GOT3 (cell line): ENCODE data around the gene TUNAR.

Experiments used
- DNase-seq: peaks from one replicate; lab custom pipeline; 2025; ENCODE audit warnings: mixed read lengths; lab: John Stamatoyannopoulos, UW

Gene TUNAR

GRCh38 chr14:95872777-95873176, 3.9 kb upstream of the TUNAR start:
- DNase-seq: no peak

- DNase-seq: no peak
These were observed 536 bp upstream of the TUNAR start for GRCh38 chr14:95875831-95876760.

- no peak for DNase-seq
These were observed 1.0 kb downstream of the TUNAR start for GRCh38 chr14:95877633-95878032.

GRCh38 chr14:95884377-95884776, 7.7 kb downstream of the TUNAR start:
- no peak for DNase-seq

- DNase-seq: no peak
These were observed 8.6 kb downstream of the TUNAR start for GRCh38 chr14:95885278-95885677.

GRCh38 chr14:95885866-95886265, 9.2 kb downstream of the TUNAR start:
- no peak for DNase-seq

GRCh38 chr14:95886366-95887056, 9.9 kb downstream of the TUNAR start:
- DNase-seq: no peak

GRCh38 chr14:95887351-95887750, 10.7 kb downstream of the TUNAR start:
- DNase-seq: no peak

GRCh38 chr14:95889236-95889979, 12.8 kb downstream of the TUNAR start:
- no peak for DNase-seq

- no peak for DNase-seq
These were observed 15.1 kb downstream of the TUNAR start for GRCh38 chr14:95891742-95892141.

GRCh38 chr14:95892142-95892541, 15.5 kb downstream of the TUNAR start:
- DNase-seq: no peak

GRCh38 chr14:95895720-95896119, 19.1 kb downstream of the TUNAR start:
- no peak for DNase-seq

- no peak for DNase-seq
These were observed 20.0 kb downstream of the TUNAR start for GRCh38 chr14:95896498-95897135.

- no peak for DNase-seq
These were observed 20.6 kb downstream of the TUNAR start for GRCh38 chr14:95897280-95897679.

GRCh38 chr14:95901054-95901453, 24.4 kb downstream of the TUNAR start:
- DNase-seq: no peak

- DNase-seq: no peak
These were observed 25.7 kb downstream of the TUNAR start for GRCh38 chr14:95902273-95902826.

GRCh38 chr14:95903165-95903564, 26.5 kb downstream of the TUNAR start:
- no peak for DNase-seq

GRCh38 chr14:95903616-95904107, 27.0 kb downstream of the TUNAR start:
- no peak for DNase-seq

- no peak for DNase-seq
These were observed 30.0 kb downstream of the TUNAR start for GRCh38 chr14:95906591-95906990.

- DNase-seq: no peak
These were observed 34.0 kb downstream of the TUNAR start for GRCh38 chr14:95910628-95911027.

GRCh38 chr14:95911456-95911855, 34.8 kb downstream of the TUNAR start:
- no peak for DNase-seq

GRCh38 chr14:95915330-95915729, 38.7 kb downstream of the TUNAR start:
- DNase-seq: no peak
